ENCODE data around the gene IWS1.
"Not testable (repeated sequence)": the region's sequence is repeated elsewhere in the genome, so short reads cannot be mapped to it uniquely, and the experiment has no call there.

IWS1 gene

DNA sequence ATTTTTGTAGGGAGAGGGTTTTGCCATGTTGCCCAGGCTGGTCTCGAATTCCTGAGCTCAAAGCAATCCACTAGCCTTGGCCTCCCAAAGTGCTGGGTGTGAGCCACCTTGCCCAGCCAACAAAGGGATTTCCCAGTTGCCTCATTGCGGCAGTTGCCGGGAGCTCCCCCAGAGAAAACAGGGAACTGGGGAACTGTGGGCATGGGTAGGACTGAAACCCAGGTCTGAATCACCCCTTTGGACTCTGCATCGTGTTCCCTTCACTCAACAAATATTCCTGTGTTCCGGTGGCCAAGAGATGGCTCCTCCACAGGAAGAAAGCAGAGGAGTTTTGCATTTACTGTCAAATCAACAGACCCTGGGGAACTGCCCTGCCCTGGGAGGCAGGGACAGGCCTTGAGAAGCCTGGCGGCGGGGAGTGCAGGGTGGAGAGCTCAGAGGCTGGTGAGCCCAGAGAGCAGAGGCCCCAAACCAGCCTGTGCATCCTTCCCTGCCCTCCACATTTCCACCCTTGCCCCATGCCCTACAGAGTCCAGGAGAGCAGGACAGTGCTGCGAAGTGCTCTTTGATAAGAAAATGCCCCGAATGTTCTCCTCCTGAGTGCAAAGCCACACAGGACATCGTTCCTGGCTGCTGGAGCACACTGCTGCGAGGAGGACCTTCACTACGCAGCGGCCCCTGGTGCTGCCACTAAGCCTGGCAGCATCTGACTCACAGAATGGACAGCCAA lies 34.1 kb upstream of the IWS1 start:
- no peak for DNase-seq

DNA sequence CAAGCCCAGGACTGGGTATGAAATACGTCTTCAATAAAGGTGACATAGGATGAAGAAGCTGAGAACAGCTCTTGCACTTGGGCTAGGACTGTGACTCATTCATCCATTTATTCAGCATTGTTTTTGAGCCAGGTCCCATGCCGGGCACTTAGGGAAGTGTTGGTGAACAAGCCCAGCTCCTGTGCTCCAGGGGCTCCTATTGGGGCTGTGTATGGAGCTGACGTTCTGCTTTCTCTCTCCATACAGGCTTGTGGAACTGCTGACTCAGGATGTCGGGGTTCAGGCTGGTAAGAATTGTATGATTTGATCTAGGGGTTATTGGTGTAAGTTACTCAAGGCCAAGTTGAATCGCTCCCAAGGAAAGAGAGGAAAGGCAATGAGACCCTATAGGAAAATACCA lies 33.2 kb upstream of the IWS1 start:
- no peak for DNase-seq

DNA sequence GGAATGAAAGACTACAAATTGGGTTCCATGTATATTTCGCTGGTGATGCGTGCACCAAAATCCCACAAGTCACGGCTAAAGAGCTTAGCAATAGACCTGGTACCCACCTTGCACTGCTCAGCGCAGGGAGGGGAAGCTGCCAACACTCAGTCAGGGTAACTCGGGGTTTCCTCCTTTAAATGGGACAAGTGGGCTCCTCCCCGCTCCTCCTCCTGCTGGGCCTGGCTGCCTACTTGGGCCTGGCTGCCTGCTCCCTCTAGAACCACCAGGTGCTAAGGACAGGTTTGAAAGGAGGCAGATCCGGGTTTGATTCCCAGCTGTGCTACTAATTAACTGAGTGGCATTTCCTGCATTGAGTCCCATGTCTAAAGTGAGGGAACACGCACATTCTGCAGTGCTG lies 32.6 kb upstream of the IWS1 start:
- no peak for DNase-seq

DNA sequence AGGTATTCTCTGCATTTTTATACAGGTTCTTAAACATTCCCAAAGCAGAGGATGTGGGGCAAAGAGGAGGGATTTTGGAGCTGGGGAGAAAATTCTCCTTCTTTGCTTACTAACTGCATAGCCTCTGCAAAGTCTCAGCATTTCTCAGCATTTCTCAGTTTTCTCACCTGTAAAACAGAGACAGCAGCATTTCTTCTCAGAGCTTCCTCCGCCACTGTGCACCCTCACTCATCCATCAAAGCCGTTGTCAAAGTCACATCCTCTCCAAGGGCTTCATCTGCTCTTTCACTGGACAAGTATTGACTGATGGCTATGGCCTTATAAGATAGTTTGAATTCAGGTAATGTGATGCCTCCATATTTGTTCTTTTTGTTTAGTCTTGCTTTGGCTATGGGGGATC lies 26.6 kb upstream of the IWS1 start:
- DNase-seq: no peak

DNA sequence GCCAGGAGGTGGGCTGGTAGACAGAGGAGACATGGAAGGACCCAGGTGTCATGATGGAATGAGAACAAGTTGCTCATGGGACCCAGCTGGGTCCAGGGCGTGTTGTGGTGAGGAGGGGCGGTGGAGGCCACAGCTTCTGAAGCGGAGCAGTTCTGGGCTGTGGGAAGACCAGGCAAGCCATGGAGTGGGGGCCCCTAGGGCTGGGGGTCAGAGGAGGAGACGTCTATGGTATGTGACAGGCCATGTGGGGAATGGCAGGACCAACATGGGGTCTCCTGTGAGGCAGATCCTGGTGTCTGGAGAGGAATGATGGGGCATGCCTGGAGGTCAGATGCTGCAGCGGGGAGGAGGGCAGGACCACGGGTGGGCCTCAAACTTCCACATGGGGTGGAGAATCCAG lies 26.0 kb upstream of the IWS1 start:
- DNase-seq: no peak

DNA sequence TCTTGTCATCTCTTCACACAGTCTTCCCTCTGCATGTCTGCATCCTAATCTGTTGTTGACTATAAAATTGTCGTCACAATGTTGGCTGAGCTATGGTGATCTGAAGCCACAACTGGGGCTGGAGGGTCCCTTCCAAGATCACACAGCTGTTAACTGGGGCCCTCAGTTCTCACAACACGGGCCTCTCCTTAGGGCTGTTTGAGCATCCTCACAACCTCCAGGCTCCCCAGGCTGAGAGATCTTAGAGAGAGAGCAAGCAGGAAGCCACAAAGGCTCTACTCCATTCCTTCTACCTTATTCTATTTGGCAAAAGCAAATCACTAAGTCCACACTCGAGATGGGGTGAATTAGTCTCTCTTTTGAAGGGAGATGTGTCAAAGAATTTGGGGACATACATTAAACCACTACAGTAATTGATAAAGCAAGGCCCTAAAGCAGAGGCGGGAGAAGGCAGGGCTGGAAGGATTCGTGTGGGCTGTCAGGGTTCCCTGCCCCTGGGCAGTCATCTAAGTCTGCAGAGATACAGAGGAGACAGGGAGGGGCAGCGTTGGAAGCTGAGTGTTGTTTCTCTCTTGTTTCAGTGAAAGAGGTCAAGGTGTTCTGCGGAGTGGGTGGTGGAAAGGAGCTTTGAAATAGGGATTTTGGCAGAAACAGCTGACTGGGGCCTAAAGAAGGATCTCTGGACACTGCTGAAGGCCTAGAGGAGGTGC lies 25.1 kb upstream of the IWS1 start:
- no peak for DNase-seq

DNA sequence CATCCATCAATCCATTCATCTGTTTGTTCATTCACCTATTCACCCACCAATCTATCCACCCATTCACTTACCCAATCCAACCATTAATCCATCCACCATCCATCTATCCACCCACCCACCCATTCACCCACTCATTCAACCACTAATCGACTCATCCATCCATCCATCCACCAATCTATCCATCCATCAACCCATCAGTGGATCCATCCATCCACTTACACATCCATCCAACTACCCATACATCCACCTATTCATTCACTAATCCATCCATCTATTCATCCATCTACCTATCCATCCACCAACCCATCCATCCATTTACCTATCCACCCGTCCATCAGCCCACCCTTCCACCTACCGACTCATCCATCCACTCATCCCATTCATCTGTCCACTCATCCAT lies 20.5 kb upstream of the IWS1 start:
- no peak for DNase-seq

DNA sequence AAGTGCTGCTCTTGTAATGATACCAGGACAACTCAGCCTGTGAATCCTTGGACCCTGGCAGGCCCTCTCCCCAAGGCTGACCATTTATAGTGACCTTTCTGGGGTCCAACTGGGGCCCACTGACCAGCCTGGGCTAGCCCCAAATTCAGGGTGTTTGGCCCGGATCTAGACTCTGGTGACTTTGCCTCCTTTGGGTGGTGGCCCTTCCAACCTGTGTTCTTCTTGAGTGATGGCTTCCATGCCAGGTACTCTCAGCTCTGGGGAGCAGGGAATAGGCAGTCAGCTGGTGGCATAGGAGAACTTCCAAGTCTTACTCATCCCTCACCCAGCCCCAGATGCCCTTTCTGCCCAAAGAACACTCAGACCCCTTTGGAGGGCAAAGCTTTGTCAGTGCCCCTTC lies 19.5 kb upstream of the IWS1 start:
- DNase-seq: no peak

DNA sequence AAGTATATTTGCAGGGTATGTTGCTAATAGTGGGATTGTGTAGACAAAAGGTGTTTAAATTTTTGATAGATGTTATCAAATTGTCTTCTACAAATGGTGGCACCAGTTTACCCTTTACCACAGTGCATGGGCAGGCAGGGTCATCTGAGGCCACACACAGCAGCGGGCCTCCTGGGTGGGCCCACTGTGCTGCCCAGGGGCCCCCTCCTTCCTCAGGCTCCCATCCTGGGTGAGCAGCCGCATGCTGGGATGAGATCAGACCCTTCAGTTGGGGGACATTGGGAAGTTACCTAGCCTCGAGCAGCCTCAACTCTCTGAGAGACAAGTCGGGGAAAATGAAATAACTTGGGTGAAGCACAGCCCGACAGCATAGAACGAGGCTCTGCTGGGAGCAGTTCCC lies 18.9 kb upstream of the IWS1 start:
- no peak for DNase-seq

DNA sequence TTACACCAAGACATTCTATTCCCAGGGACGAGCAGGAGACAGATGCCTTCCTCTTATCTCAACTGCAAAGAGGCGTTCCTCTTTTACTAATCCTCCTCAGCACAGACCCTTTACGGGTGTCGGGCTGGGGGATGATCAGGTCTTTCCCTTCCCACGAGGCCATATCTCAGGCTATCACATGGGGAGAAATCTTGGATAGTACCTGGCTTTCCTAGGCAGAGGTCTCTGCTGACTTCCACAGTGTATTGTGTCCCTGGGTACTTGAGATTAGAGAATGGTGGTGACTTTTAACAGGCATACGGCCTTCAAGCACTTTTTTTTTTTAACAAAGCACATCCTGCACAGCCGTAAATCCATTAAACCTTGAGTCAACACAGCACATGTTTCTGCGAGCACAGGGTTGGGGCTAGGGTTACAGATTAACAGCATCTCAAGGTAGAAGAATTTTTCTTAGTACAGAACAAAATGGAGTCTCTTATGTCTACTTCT lies 16.8 kb upstream of the IWS1 start:
- peak; percentile 73 for DNase-seq

DNA sequence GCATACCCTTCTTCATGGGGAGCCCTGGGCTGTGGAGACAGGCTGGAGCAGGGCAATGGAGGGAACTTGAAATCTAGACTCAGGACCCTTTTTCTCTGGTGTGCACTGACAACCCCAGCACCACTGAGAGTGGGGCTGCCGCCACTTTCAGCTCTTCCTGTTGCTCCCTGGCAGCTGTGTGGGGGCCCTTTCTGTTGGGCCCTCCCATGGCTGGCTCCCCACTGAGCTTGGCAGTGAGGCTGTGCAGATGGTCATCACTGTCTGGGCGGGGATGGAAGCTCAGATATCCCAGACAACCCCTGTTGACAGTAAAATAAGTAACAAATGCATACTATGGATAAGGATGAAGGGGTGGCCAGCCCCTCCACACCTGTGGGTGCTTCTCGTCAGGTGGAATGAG lies 15.9 kb upstream of the IWS1 start:
- DNase-seq: no peak

DNA sequence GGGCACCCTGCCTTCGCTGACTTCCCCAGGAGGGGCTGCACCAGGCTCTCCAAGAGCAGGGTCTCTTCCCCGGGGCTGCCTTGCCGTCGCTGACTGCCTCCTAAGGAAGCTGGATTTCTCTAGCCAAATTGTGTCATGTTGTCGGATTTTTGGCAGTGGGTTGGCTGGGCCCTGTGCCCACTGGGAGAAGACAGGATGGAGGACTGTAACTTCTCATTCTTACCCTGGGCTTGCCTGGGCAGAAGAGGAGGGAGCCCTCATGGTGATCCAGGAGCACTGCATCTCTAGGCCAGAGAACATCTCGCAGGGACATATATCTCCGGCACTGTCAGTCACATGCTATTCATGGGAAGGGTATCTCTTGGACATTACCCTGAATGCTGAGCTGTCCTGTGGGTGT lies 15.5 kb upstream of the IWS1 start:
- no peak for DNase-seq

DNA sequence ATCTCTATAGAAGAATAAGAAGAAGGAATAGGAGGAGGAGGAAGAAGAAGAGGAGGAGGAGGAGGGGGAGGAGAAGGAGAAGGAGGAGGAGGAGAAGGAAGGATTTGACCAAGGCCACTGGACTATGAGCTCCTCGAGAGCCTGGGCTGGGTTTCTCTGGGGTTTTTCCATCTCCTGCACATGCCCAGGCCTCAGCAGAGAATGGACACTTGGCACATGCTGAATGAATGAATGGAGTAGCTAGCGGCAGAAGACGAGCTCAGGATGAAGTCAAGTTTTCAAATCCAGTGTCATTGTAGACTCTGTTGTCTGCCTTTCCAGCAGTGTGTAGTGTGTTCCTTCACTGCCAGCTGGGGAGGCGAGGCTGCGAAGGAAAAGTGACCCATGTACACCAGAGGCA lies 11.4 kb upstream of the IWS1 start:
- DNase-seq: no peak

DNA sequence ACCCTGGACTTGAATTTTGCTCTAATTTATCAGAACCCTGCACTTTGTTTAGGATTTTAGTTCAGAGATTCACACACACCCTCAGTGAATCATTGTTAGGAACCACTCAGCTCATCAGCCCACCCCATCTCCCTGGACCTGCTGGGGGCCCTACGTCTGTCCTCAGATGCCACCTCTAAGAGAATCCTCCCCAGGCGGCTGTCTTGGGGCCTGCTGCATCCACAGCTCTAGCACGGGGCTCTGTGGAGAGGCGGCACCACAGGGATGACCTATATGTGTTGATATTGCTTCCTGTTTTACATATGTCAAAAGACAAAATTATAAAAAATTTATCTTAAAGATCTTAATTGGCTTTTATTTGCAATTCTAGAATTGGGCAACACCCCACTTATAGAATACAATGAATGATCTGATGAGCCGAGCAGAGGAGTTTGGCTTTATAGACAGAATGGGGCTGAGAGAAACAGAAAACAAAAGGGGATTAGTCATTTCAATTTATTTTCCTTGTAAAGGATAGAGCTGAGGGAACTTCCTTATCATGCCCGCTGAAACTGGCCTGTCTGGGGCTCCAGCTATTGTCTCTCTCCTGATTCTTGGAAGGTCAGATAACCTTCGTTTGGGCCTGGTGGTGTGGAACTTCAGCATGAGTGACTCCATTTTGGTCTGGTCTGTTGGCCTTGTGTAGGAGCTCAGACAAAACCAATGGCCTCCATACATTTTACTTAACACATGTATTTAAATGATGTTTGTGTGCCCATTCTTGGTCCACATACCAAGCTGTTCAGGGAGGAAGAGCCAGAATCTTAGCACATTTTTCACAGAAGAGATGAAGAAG lies 10.6 kb upstream of the IWS1 start:
- DNase-seq: no peak

DNA sequence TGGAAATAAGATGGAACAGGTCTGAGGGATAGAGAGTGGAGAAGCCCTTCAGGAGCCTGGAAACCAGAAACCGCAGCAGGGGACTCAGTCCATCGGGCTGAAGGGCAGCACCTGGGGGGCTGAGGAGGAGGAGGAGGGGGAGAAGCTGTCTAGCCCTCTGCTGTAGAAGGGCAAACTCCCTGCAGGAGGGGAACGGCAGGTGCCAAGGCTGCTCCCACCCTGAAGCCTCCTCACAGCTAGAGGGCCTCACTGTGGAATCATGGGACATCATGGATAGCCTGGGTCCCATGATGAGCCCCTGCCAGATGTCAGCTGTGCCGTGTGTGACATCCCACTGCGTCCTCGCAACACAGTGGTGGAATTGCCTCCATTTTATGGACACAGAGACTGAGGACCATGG lies 9.6 kb upstream of the IWS1 start:
- DNase-seq: no peak

DNA sequence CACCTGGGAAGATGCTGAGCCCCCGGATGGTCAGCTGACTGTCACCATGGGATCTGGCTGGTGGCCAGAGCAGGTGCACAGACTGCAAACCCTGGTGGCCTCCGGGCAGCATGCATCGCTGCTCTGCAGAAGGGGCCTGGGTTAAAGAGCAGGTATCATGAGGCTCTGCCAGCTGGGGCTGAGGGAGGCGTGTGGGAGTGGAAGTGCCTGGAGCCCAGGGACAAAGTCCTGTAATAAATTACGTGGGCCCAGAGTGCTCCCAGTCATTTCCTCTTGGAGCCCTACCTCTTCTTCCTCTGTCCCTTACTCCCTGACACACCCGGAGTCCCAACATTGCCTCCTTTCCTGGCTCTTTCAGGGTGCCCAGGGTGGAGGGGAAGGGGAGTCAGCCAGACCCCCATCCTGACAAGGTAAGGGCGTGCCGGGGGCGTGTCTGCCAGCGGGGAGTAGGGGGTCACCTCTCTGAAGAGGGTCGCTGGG lies 9.2 kb upstream of the IWS1 start, which contains the start of gene MYO7B:
Gene MYO7B, plus strand, starts transcription at position 262 of the 480 bp plus-strand sequence. CDS start 24,040 bp downstream, outside the sequence.
- DNase-seq: no peak

DNA sequence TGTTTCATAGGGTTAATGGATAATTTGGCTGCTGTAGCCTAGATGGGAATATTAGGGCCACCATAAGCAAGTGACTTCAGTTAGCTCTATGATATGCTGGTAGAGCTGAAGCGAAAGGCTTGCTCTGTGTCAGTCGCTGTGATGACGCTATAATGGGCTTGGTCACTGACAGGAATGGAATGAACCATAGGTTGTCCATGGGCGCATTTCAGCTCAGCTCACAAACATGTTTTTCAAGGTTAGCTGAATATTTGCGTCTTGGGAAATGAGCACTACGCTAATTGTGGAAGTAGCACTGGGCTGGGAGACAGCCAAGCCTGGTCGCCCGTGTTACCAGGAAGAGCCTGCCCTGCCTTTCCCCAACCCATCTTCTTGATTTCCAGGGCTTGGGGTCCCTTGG lies 6.0 kb upstream of the IWS1 start:
- DNase-seq: no peak

DNA sequence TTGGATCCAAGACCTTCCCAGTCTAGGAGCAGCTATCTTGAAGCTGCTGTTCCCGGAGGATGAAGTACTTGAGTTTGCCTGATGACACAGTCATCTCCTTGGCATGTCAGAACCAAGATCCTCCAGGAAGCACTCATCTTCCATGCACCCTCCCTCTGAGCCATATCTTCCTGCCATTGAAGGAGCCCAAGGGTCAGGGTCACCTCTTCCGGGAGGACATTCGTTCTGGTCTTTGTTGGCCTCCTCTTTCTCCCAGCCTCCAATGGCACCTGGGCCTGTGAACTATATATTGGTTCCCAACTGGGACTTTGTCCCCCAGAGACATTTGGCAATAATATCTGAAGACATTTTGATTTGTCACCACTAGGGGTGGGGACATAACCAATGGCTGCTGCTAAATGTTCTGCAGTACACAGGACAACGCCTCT lies 4.9 kb upstream of the IWS1 start:
- no peak for DNase-seq

DNA sequence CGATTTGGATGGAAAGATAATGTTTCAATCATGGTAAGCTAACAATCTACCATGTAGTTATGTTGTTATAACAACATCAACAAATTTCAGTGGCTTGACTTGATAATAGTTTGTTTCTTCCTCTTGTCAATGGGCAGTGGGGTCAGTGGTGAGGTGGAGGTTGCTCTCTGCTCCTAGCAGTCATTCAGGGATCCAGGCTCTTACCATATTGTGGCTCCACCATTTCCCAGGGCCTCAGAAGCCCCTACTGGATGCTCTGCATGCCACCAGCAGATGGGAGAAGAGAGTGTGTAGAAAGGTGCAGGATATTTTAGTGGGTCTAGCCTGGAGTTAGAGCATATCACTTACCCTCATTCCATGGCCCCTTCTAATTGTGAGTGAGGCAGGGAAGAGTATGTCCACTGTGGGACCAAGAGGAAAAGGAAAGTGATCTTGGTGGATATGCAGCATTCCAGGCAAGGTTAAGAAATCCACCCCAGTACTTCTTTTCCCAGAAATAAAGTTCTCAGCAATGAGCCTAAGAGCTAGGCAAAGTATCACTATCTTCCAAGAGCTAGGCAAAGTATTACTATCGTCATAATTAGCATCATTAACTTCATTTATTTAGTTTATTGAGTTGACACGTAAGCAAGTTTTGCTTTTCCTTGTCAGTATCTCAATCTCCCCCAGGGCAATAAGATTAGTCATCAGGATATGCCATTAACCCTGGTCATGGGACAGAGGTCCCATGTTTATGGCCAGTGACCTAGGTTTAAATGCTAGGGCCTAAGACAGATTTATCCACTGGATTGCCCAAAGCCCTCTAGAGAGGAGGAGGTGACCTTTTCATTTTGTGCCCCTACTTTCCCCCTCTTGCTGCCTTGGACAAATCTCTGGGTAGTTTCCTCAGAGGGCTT lies 4.2 kb upstream of the IWS1 start:
- DNase-seq: no peak

DNA sequence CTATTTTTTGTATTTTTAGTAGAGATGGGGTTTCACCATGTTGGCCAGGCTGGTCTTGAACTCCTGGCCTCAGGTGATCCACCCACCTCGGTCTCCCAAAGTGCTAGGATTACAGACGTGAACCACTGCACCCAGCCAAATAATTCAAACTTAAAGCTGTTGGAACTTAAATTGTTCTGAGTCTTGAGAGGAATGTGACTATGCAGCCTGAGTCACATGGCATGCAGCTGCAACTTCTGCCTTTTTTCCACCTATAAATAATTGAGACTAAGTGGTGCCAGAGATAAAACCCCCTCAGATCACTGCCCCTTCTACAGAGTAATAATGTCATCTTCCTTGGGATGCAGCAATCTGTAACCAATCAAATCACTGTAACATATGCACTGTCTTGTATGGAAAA lies 3.1 kb upstream of the IWS1 start:
- DNase-seq: not testable (repeated sequence)

DNA sequence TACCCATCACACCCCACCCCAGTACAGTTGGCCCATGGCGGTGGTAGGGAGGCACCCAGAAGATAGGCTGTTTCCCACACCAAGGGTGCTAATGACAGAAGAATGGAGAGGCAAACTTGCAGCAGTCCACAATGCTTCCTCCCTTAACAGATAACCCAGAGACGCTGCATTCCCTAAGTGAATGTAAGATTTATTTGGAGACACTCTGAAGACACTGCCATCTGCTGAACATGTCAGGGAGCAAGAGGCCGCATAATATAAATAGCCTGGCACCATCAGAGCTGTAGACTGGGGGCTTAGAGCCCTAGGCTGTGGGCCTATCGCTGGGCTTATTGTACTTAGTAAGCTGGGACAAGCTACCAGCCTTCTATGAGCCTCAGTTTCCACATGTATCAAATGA lies 2.2 kb upstream of the IWS1 start:
- peak; percentile 25 for DNase-seq

All from hematopoietic multipotent progenitor cell treated with erythropoietin and hydrocortisone succinate and interleukin-3 and kit ligand, for 8 days (in vitro differentiated cells).